ENCODE data around the gene CFAP161. TPM values are rescaled to one million over a fixed set of nuclear protein-coding genes. Genes with fewer than 3 reads are reported as not detected.
A peak's percentile ranks its signal among the peaks of the same experiment; 100 is the strongest.

CFAP161 gene
- total RNA-seq, 1 donor from 2014 or later, result not detected

- H3K4me1 Mint-ChIP-seq, result peaks cover 14% of the 10 kb centered on the region
- TF ChIP-seq CTCF (conservative IDR thresholded peaks at IDR 0.05), result no peak
- no peak overlapping the region for H3K4me3 Mint-ChIP-seq
- peaks cover 3% of the 10 kb centered on the region for H3K27me3 Mint-ChIP-seq (ENCODE audit: low read depth)
- DNase-seq (ENCODE audit: low read depth, low spot score), result no peak
- H3K9me3 Mint-ChIP-seq, result no peaks in the 10 kb centered on the region
- no peak overlapping the region for H3K27ac Mint-ChIP-seq (ENCODE audit: unreplicated experiment)
- H3K36me3 Mint-ChIP-seq (ENCODE audit: low read depth), result no peaks in the 10 kb centered on the region
These were observed 56.9 kb downstream of the CFAP161 start for GRCh38 chr15:81190922-81191507.

DNA sequence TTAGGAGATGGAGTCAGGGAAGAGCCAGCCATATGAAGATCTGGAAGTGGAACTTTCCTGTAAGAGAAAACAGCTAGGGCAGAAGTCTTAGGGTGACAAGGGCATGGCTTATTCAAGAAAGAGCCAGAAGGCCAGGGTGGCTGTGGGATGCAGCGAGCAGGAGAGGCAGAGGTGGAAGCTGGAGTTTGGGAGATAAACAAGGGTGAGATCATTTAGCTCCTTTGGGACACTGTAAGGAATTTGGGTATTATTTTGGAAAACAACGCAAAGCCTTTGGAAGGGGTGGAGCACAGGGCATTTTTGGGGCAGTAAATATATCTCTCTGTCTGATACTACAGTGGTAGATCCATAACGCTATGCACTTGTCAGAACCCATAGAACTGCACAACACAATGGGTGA is 57.6 kb downstream of the CFAP161 start:
- Mint-ChIP-seq H3K4me3 (no peak overlapping the region), H3K36me3 (ENCODE audit: low read depth) (no peaks in the 10 kb centered on the region)

DNA sequence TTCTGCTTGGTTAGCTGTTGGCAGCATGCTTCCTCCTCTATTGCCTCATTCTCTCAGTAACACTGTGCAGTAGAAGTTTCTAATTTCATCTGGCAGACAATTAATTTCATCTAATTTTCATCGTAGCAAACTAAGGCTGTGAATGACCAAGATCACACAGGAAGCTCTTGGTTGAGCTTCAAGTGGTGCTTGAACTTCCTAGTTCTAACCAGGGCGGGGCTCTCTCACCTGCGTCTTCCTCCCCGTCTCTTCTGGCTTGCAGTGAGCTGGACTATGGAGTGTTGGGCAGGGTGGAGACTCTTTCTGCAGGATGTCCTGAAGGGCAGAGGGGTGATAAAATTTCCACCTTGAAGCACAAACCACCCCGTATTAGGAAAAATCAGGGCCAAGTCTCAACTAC is 60.7 kb downstream of the CFAP161 start:
- no peaks in the 10 kb centered on the region for H3K36me3 Mint-ChIP-seq (ENCODE audit: low read depth)
- peaks cover 17% of the 10 kb centered on the region for H3K4me1 Mint-ChIP-seq
- no peak for DNase-seq (ENCODE audit: low read depth, low spot score)
- no peak overlapping the region for H3K27ac Mint-ChIP-seq (ENCODE audit: unreplicated experiment)
- H3K4me3 Mint-ChIP-seq, result no peak overlapping the region
- TF ChIP-seq CTCF (conservative IDR thresholded peaks at IDR 0.05), result no peak
- no peaks in the 10 kb centered on the region for H3K27me3 Mint-ChIP-seq (ENCODE audit: low read depth)
- no peaks in the 10 kb centered on the region for H3K9me3 Mint-ChIP-seq

More for the DNA sequence above, 57.6 kb downstream of the CFAP161 start:
- DNase-seq (ENCODE audit: low read depth, low spot score), result no peak
- H3K27ac Mint-ChIP-seq (ENCODE audit: unreplicated experiment), result no peak overlapping the region
- no peaks in the 10 kb centered on the region for H3K9me3 Mint-ChIP-seq
- H3K27me3 Mint-ChIP-seq (ENCODE audit: low read depth), result peaks cover 3% of the 10 kb centered on the region
- H3K4me1 Mint-ChIP-seq, result peaks cover 14% of the 10 kb centered on the region
- TF ChIP-seq CTCF (conservative IDR thresholded peaks at IDR 0.05), result no peak

- peak; percentile 22 for DNase-seq (ENCODE audit: low read depth, low spot score)
- Mint-ChIP-seq H3K4me3 (peak overlapping the region; percentile 56), H3K27me3 (ENCODE audit: low read depth) (no peaks in the 10 kb centered on the region), H3K36me3 (ENCODE audit: low read depth) (no peaks in the 10 kb centered on the region), H3K9me3 (no peaks in the 10 kb centered on the region), H3K27ac (ENCODE audit: unreplicated experiment) (peak overlapping the region; percentile 15), H3K4me1 (peaks cover 17% of the 10 kb centered on the region)
- TF ChIP-seq CTCF (conservative IDR thresholded peaks at IDR 0.05), result no peak
These were observed 61.3 kb downstream of the CFAP161 start for GRCh38 chr15:81195339-81195864.

DNA sequence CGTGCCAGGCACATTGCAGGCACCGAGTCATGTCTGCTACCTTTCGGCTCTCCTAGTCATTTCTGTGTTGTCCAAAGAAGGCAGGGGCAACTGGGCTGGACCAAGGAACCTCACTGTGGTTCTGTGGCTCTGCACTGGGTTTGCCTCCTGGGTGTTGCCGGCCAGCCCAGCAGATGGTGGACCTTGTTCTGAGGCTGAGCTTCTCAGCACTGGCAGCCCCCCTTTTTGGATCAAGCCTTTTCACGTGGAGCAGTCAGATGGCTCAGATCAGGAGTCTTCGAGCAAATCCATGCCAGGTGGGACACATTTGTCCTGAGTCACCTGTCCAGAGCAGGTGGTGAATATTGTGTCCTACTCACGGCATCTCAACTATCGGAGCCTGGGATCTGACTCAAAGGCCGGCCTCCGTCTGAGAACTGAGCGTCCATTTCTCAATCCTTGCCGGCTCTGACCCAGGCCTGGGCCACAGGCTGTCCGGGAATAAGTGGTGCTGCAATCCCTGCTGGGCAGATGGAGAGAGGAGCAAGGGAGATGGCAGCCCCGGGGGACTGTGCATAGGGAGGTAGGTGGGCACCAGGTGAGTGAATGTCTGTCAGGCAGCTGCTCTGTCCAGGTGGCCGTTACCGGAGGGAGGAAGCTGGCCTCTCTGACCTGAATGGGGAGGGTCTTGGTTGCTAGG is 62.6 kb downstream of the CFAP161 start, which contains the start of gene IL16:
Gene IL16, plus strand, starts transcription at position 304 of the 679 bp plus-strand sequence. CDS start 28,521 bp downstream, outside the sequence.
- Mint-ChIP-seq H3K27me3 (ENCODE audit: low read depth) (no peaks in the 10 kb centered on the region), H3K9me3 (no peaks in the 10 kb centered on the region), H3K36me3 (ENCODE audit: low read depth) (no peaks in the 10 kb centered on the region), H3K27ac (ENCODE audit: unreplicated experiment) (no peak within 1 kb of the TSS), H3K4me1 (peaks cover 17% of the 10 kb centered on the region), H3K4me3 (no peak within 1 kb of the TSS)
- TF ChIP-seq CTCF (conservative IDR thresholded peaks at IDR 0.05), result no peak
- no peak for DNase-seq (ENCODE audit: low read depth, low spot score)
